ENCODE data around the gene UBR4.

UBR4 gene

DNA sequence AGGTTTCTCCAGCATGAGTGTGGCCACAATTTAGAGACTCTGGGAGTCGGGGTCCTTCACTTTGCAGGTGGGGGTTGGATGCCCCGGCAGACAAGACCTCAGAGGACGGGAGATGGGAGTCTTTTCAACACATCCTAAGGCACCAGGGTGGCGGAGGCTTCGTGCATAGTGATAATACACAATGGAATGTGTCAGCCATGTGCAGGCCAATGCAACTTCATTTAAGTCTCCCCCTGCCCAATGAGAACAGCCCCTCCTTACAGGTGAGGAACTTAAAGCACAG lies 177.7 kb downstream of the UBR4 start:
- no peak for DNase-seq

DNA sequence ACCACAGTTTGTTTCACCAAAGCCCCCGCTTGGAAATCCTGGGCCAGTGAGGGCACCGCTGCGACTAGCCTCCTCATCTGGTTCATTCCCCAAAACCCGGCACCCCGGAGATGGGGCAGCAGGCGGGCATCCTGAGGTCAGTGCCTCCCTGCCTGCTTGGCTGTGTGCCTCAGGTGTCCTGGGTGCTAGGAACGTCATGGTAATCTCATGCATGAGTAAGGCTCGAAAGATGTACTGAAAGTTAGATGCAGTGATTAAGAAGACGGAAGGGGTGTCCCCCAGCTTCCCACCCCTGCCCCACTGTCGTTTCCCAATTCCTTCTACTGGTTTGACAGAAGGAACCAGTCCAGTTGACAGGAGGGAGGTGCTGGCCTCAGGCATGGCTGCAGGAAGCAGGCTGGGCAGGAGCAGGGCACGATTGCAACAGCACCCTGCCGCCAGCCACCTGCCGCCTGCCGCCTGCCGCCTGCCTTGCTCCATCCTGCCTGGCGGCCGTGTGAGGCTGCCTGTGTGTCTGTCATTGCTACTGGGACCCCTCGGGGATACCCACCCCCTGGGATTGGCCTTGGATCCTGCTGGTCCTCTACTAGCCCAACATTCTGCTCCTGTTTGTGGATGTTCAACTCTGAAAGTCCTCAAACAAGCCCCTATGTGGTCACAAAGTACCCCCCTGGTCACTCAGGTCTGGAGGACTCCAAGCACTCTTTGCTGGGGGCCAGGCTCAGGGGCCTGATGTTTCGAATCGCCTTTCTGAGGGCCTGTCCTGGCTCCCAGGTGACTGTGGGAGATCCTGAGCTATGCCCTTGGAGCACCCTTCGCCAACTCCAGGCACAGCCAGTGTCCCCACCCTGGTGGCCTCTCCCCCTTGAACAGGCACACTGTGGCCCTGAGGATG lies 180.6 kb downstream of the UBR4 start:
- no peak for DNase-seq

DNA sequence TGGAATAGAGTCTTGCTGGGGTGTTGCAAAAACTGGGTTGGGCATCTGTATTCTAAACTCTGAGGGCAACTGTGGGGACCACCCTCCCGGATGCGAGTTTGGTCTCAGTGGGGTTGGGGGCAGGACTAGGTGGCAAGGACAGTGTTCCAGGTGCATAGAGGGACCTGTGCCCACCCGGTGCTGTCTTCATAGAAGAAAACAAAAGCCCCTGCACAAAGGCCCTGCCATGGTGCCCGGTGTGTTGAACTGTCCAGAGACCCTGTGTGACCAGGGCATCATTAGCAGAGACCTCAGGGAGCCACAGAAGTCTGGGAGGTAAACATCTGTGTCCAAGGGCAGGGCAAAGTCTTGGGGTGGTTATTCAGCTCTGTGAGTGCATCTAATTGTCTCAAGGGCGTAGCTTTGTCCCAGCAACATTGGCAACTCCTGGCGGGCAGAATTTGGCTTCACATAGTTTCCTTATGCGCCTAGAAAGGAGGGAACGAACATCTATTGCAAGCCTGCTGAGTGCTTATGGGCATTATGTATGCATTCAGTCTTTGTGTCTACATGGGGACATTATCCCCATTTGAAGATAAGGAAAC lies 181.4 kb downstream of the UBR4 start:
- no peak for DNase-seq

DNA sequence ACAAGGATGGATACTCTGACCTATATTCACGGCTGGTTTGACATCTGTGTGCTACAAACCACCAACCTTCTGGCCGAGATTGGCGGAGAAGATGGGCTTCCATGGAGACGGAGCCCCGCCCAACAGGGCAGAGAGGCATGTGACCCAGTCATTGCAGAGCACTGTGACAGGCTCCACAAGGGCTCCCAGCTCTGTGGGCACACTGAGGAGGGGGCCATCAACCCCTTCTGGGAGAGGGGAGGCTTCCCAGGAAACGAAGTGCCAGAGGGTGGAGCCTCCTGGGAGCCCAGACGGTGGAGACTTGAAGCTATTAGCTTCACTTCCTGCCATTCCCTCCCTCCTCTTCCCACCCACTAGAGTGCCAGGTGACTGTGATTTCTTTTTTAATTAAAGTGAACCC lies 182.0 kb downstream of the UBR4 start:
- peak; percentile 5 for DNase-seq

All from NCI-H1436 treated with DMSO at 0.1 percent for 48 hours (cell line).